ENCODE measurements around the gene GREM2.

- TF ChIP-seq EZH2 (IDR thresholded peaks at IDR 0.05; ENCODE audit: insufficient read depth, poor library complexity, severe bottlenecking) (no peak), EZH2phosphoT487 (IDR thresholded peaks at IDR 0.05; ENCODE audit: insufficient read depth, low read depth) (no peak)
Measured at GRCh38 chr1:240598216-240599001, 13.5 kb downstream of the GREM2 start.
